ENCODE measurements around the gene S100B.

Gene S100B

GRCh38 chr21:46628868-46629267 is 24.0 kb upstream of the S100B start:
- no peak overlapping the region for H3K4me3 ChIP-seq (ENCODE audit: low read depth in 1 of 2, low read length in 2 of 2)
- H3K27me3 ChIP-seq (ENCODE audit: control insufficient read depth in 1 of 2, insufficient read depth in 2 of 2, low read length in 2 of 2): no peaks in the 10 kb centered on the region
- H3K4me1 ChIP-seq (ENCODE audit: control insufficient read depth in 1 of 2, insufficient read depth in 2 of 2, low read length in 2 of 2): no peaks in the 10 kb centered on the region

GRCh38 chr21:46627726-46628125 is 22.8 kb upstream of the S100B start:
- Histone ChIP-seq H3K27me3 (ENCODE audit: control insufficient read depth in 1 of 2, insufficient read depth in 2 of 2, low read length in 2 of 2) (no peaks in the 10 kb centered on the region), H3K36me3 (ENCODE audit: control insufficient read depth in 1 of 2, insufficient read depth in 2 of 2, low read length in 2 of 2) (no peaks in the 10 kb centered on the region), H3K9ac (ENCODE audit: low read depth in 1 of 2, low read length in 2 of 2) (no peak overlapping the region), H3K4me1 (ENCODE audit: control insufficient read depth in 1 of 2, insufficient read depth in 2 of 2, low read length in 2 of 2) (peaks cover 0 to 2% of the 10 kb centered on the region in 2 donors), H3K9me3 (ENCODE audit: control insufficient read depth in 1 of 2, low read length in 2 of 2) (peaks cover 9 to 10% of the 10 kb centered on the region in 2 donors), H3K4me3 (ENCODE audit: low read depth in 1 of 2, low read length in 2 of 2) (no peak overlapping the region), H3K27ac (ENCODE audit: low read depth, low read length) (no peak overlapping the region)

More at GRCh38 chr21:46628868-46629267, 24.0 kb upstream of the S100B start:
- Histone ChIP-seq H3K9me3 (ENCODE audit: control insufficient read depth in 1 of 2, low read length in 2 of 2) (peaks cover 9 to 10% of the 10 kb centered on the region in 2 donors), H3K9ac (ENCODE audit: low read depth in 1 of 2, low read length in 2 of 2) (no peak overlapping the region), H3K27ac (ENCODE audit: low read depth, low read length) (no peak overlapping the region), H3K36me3 (ENCODE audit: control insufficient read depth in 1 of 2, insufficient read depth in 2 of 2, low read length in 2 of 2) (no peaks in the 10 kb centered on the region)

GRCh38 chr21:46626975-46627501 is 22.2 kb upstream of the S100B start:
- Histone ChIP-seq H3K27me3 (ENCODE audit: control insufficient read depth in 1 of 2, insufficient read depth in 2 of 2, low read length in 2 of 2) (no peaks in the 10 kb centered on the region), H3K4me1 (ENCODE audit: control insufficient read depth in 1 of 2, insufficient read depth in 2 of 2, low read length in 2 of 2) (peaks cover 0 to 3% of the 10 kb centered on the region in 2 donors), H3K4me3 (ENCODE audit: low read depth in 1 of 2, low read length in 2 of 2) (no peak overlapping the region), H3K9me3 (ENCODE audit: control insufficient read depth in 1 of 2, low read length in 2 of 2) (peaks cover 9 to 10% of the 10 kb centered on the region in 2 donors), H3K27ac (ENCODE audit: low read depth, low read length) (no peak overlapping the region), H3K36me3 (ENCODE audit: control insufficient read depth in 1 of 2, insufficient read depth in 2 of 2, low read length in 2 of 2) (no peaks in the 10 kb centered on the region), H3K9ac (ENCODE audit: low read depth in 1 of 2, low read length in 2 of 2) (no peak overlapping the region)

GRCh38 chr21:46626536-46626935 is 21.7 kb upstream of the S100B start:
- H3K27me3 ChIP-seq (ENCODE audit: control insufficient read depth in 1 of 2, insufficient read depth in 2 of 2, low read length in 2 of 2): no peaks in the 10 kb centered on the region
- no peak overlapping the region for H3K9ac ChIP-seq (ENCODE audit: low read depth in 1 of 2, low read length in 2 of 2)
- H3K4me1 ChIP-seq (ENCODE audit: control insufficient read depth in 1 of 2, insufficient read depth in 2 of 2, low read length in 2 of 2): peaks cover 0 to 3% of the 10 kb centered on the region in 2 donors
- no peaks in the 10 kb centered on the region for H3K36me3 ChIP-seq (ENCODE audit: control insufficient read depth in 1 of 2, insufficient read depth in 2 of 2, low read length in 2 of 2)
- no peak overlapping the region for H3K27ac ChIP-seq (ENCODE audit: low read depth, low read length)
- H3K9me3 ChIP-seq (ENCODE audit: control insufficient read depth in 1 of 2, low read length in 2 of 2): peaks cover 9 to 10% of the 10 kb centered on the region in 2 donors
- no peak overlapping the region for H3K4me3 ChIP-seq (ENCODE audit: low read depth in 1 of 2, low read length in 2 of 2)

GRCh38 chr21:46625759-46626158 is 20.9 kb upstream of the S100B start:
- no peak overlapping the region for H3K9ac ChIP-seq (ENCODE audit: low read depth in 1 of 2, low read length in 2 of 2)
- no peaks in the 10 kb centered on the region for H3K36me3 ChIP-seq (ENCODE audit: control insufficient read depth in 1 of 2, insufficient read depth in 2 of 2, low read length in 2 of 2)
- no peaks in the 10 kb centered on the region for H3K27me3 ChIP-seq (ENCODE audit: control insufficient read depth in 1 of 2, insufficient read depth in 2 of 2, low read length in 2 of 2)
- H3K4me1 ChIP-seq (ENCODE audit: control insufficient read depth in 1 of 2, insufficient read depth in 2 of 2, low read length in 2 of 2): peaks cover 0 to 3% of the 10 kb centered on the region in 2 donors
- no peak overlapping the region for H3K27ac ChIP-seq (ENCODE audit: low read depth, low read length)
- H3K9me3 ChIP-seq (ENCODE audit: control insufficient read depth in 1 of 2, low read length in 2 of 2): peaks cover 9 to 10% of the 10 kb centered on the region in 2 donors
- no peak overlapping the region for H3K4me3 ChIP-seq (ENCODE audit: low read depth in 1 of 2, low read length in 2 of 2)

- Histone ChIP-seq H3K9ac (ENCODE audit: low read depth in 1 of 2, low read length in 2 of 2) (no peak overlapping the region), H3K9me3 (ENCODE audit: control insufficient read depth in 1 of 2, low read length in 2 of 2) (peaks cover 9 to 10% of the 10 kb centered on the region in 2 donors), H3K27ac (ENCODE audit: low read depth, low read length) (no peak overlapping the region), H3K27me3 (ENCODE audit: control insufficient read depth in 1 of 2, insufficient read depth in 2 of 2, low read length in 2 of 2) (no peaks in the 10 kb centered on the region), H3K4me1 (ENCODE audit: control insufficient read depth in 1 of 2, insufficient read depth in 2 of 2, low read length in 2 of 2) (peaks cover 0 to 3% of the 10 kb centered on the region in 2 donors), H3K36me3 (ENCODE audit: control insufficient read depth in 1 of 2, insufficient read depth in 2 of 2, low read length in 2 of 2) (no peaks in the 10 kb centered on the region), H3K4me3 (ENCODE audit: low read depth in 1 of 2, low read length in 2 of 2) (no peak overlapping the region)
These were observed 19.2 kb upstream of the S100B start for GRCh38 chr21:46624050-46624449.

- H3K9me3 ChIP-seq (ENCODE audit: control insufficient read depth in 1 of 2, low read length in 2 of 2): peaks cover 9 to 10% of the 10 kb centered on the region in 2 donors
- H3K4me3 ChIP-seq (ENCODE audit: low read depth in 1 of 2, low read length in 2 of 2): no peak overlapping the region
- H3K9ac ChIP-seq (ENCODE audit: low read depth in 1 of 2, low read length in 2 of 2): no peak overlapping the region
- no peaks in the 10 kb centered on the region for H3K27me3 ChIP-seq (ENCODE audit: control insufficient read depth in 1 of 2, insufficient read depth in 2 of 2, low read length in 2 of 2)
- no peak overlapping the region for H3K27ac ChIP-seq (ENCODE audit: low read depth, low read length)
- H3K4me1 ChIP-seq (ENCODE audit: control insufficient read depth in 1 of 2, insufficient read depth in 2 of 2, low read length in 2 of 2): peaks cover 0 to 3% of the 10 kb centered on the region in 2 donors
- no peaks in the 10 kb centered on the region for H3K36me3 ChIP-seq (ENCODE audit: control insufficient read depth in 1 of 2, insufficient read depth in 2 of 2, low read length in 2 of 2)
These were observed 17.3 kb upstream of the S100B start for GRCh38 chr21:46622226-46622625.

- Histone ChIP-seq H3K4me3 (ENCODE audit: low read depth in 1 of 2, low read length in 2 of 2) (no peak overlapping the region), H3K27ac (ENCODE audit: low read depth, low read length) (no peak overlapping the region), H3K4me1 (ENCODE audit: control insufficient read depth in 1 of 2, insufficient read depth in 2 of 2, low read length in 2 of 2) (peaks cover 0 to 3% of the 10 kb centered on the region in 2 donors), H3K9me3 (ENCODE audit: control insufficient read depth in 1 of 2, low read length in 2 of 2) (peaks cover 9 to 10% of the 10 kb centered on the region in 2 donors), H3K27me3 (ENCODE audit: control insufficient read depth in 1 of 2, insufficient read depth in 2 of 2, low read length in 2 of 2) (no peaks in the 10 kb centered on the region), H3K36me3 (ENCODE audit: control insufficient read depth in 1 of 2, insufficient read depth in 2 of 2, low read length in 2 of 2) (no peaks in the 10 kb centered on the region), H3K9ac (ENCODE audit: low read depth in 1 of 2, low read length in 2 of 2) (no peak overlapping the region)
These were observed 16.7 kb upstream of the S100B start for GRCh38 chr21:46621457-46622182.

- Histone ChIP-seq H3K4me3 (ENCODE audit: low read depth in 1 of 2, low read length in 2 of 2) (no peak overlapping the region), H3K9ac (ENCODE audit: low read depth in 1 of 2, low read length in 2 of 2) (no peak overlapping the region), H3K27ac (ENCODE audit: low read depth, low read length) (no peak overlapping the region), H3K27me3 (ENCODE audit: control insufficient read depth in 1 of 2, insufficient read depth in 2 of 2, low read length in 2 of 2) (no peaks in the 10 kb centered on the region), H3K36me3 (ENCODE audit: control insufficient read depth in 1 of 2, insufficient read depth in 2 of 2, low read length in 2 of 2) (no peaks in the 10 kb centered on the region), H3K9me3 (ENCODE audit: control insufficient read depth in 1 of 2, low read length in 2 of 2) (peaks cover 6 to 7% of the 10 kb centered on the region in 2 donors), H3K4me1 (ENCODE audit: control insufficient read depth in 1 of 2, insufficient read depth in 2 of 2, low read length in 2 of 2) (peaks cover 0 to 3% of the 10 kb centered on the region in 2 donors)
These were observed 16.0 kb upstream of the S100B start for GRCh38 chr21:46620846-46621245.

GRCh38 chr21:46619846-46620245 is 15.0 kb upstream of the S100B start:
- Histone ChIP-seq H3K36me3 (ENCODE audit: control insufficient read depth in 1 of 2, insufficient read depth in 2 of 2, low read length in 2 of 2) (no peaks in the 10 kb centered on the region), H3K9me3 (ENCODE audit: control insufficient read depth in 1 of 2, low read length in 2 of 2) (no peaks in the 10 kb centered on the region), H3K27ac (ENCODE audit: low read depth, low read length) (no peak overlapping the region), H3K9ac (ENCODE audit: low read depth in 1 of 2, low read length in 2 of 2) (no peak overlapping the region), H3K4me1 (ENCODE audit: control insufficient read depth in 1 of 2, insufficient read depth in 2 of 2, low read length in 2 of 2) (peaks cover 0 to 3% of the 10 kb centered on the region in 2 donors), H3K27me3 (ENCODE audit: control insufficient read depth in 1 of 2, insufficient read depth in 2 of 2, low read length in 2 of 2) (no peaks in the 10 kb centered on the region), H3K4me3 (ENCODE audit: low read depth in 1 of 2, low read length in 2 of 2) (no peak overlapping the region)

All from duodenal mucosa (tissue), 2 donors.